T47D (cell line): ENCODE data around the gene SAMMSON.

Experiments
- DNase-seq, 2 experiments: peaks; one replicate each; pipeline versions ENCODE4 v3.0.0 to v3.0.0-alpha.2; 2011 to 2012; ENCODE audit warnings: low read depth in 1 of 2, low spot score in 1 of 2
- JUND ChIP-seq: IDR thresholded peaks from 2 replicates; pipeline ENCODE4 v1.6.1; 2012; ENCODE audit warnings: low read depth
- in situ Hi-C: cut with HindIII; loops from 2 replicates; pipeline ENCODE4 v1.10.0; 2016; ENCODE audit warnings: low sequenced_read_pairs, low pct_unique_long_range_greater_than_20kb

The SAMMSON gene

DNA sequence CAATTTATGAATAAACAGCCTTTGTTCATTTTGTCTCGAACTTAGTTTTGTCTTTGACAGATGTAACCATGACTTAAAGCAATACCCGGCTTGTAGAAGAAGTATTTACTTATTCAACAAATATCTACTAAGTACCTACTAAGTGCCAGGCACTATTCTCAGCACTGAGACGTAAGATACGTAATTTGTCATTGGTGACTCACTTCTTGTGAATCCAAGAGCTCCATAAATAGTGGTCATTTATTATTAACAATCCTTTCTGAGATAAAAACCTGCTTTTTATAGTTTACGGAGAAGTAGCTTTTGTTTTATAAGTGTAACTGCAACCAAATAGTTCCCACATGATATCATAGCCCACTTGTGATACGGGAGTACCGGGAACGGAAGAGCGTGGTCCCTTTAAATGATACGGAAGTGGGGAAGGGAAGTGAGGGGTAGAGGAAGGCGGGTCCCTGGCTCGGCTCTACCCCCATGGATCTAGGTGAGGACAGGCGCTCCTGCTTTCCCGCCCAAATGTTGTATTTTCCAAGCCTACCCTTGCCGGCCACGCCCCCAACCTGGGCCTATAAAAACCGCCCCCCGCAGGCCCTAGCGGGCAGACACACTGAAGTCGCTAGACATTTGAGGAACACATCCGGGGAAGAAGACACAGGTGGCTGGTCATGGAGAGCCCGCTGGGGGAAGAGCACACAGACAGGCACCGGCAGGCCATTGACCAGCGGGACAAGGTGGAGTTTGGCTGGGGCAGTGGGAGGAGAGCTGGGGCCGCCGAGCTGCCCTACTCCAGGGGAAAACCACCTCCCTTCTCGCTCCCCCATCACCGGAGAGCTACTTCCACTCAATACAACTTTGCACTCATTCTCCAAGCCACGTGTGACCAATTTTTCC, at the start of gene SAMMSON:
SAMMSON (plus strand) TSS at position 594 of the 888 bp plus-strand sequence.
- in situ Hi-C loops = no loop called here
- DNase-seq = peak in 1 of 2 experiments; percentile 3
- TF ChIP-seq JUND = no peak

DNA sequence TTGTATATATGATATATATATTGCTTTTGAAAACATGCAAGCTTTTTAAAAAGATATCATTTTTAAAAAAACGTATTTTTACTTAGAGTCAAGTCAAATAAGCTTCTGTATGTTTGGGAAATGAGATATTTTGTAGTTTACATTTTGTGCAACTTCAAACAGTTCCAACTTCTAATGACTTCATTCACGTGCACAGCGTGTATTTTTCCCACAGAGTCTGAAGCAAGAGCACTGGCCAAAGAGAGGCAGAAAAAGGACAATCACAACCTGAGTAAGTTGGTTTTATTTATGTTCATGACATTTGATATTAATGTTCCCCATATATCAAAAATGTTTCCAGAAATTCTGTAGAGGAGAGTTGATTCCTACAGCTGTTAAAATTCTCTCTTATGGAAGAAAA, 47.9 kb upstream of the SAMMSON start:
- TF ChIP-seq JUND = no peak
- in situ Hi-C loops = no loop called here
- DNase-seq = no peak

DNA sequence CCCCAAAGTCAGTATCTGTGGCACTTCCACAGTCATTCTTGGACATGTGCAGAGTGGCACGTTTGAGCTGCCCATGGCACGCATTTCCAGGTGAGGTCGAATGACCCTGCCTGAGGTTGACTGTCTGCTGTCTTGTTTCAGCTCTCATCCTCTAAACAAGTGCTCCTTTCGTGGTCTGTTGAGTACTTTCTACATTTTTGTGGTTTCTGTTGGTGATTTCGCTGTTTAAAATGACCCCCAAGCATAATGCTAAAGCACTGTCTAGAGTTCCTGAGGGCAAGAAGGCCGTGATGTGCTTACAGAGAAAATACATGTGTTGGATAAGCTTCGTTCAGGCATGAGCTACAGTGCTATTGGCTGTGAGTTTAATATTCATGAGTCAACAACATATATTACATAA, 40.0 kb upstream of the SAMMSON start:
- in situ Hi-C loops = no loop called here
- no peak for DNase-seq
- TF ChIP-seq JUND = no peak

DNA sequence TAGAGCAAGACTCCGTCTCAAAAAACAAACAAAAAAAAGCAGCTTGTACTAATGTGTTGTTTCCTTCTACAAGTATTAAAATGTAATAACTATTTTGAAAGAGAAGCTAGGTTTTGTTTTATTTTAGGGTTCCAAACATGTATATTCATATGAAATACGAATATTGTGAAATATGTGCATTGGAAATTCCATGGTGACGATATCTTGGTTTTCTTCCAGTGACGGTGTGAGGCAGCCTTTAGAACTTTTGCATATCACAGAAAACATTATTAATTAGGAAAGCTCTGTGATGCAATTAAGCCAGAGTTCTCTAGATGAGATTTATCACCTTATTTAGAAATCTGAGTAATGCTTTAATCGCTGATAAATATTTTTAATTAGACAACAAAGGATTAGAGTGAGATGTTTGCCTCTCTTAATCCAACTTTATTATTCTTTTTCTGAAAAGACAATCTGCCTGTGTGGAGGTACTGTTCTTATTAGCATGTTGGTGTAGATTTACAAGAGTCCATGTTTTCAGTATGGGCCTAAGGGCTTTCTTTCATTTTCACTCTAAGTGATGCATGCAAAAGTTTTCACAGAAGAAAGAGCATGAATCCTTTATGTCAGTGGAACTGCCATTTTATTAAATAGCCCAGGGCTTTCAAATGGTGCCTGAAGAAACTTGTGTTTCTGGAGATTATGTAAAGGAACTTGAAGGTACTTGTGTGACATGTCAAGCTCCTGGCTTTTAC, 37.7 kb upstream of the SAMMSON start:
- no peak for TF ChIP-seq JUND
- in situ Hi-C loops = no loop called here
- no peak for DNase-seq

DNA sequence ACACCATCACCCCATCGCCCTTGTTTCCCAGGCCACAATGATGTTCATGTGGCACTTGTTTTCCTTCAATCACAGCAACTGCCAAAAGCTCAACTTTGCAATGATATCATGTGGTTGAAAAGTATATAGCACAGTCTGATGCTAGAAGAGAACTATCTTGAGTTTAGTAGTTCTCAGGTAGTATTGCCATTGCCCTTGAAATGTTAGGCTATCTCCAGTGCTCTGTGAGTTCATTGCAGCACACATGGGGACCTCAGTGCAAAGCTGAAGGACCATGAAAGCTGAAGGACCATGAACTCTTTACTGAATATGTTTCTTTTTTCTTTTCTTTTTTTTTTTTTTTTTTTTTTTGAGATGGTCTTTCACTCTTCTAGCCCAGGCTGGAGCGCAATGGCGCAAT, 35.9 kb upstream of the SAMMSON start:
- in situ Hi-C loops = no loop called here
- DNase-seq = no peak
- TF ChIP-seq JUND = no peak

DNA sequence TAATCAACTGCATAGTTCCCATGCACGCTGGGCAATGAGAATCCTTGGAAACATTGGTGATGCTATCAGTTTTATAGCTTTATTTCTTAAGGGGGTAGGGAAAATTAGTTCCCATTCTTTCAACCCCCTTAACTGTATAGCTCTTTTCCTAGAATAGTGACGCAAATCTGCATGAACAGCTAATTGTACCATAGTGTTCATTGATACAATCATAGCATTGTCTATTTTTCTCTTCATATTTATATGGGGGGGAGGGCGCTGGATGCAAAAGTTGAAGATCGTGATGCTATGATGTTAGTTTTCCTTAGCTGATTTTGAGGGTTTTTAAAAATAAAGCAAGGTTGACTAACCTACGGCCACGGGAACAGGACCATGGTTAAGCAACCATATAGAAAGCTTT, 32.4 kb upstream of the SAMMSON start:
- TF ChIP-seq JUND = no peak
- DNase-seq = no peak
- in situ Hi-C loops = no loop called here

DNA sequence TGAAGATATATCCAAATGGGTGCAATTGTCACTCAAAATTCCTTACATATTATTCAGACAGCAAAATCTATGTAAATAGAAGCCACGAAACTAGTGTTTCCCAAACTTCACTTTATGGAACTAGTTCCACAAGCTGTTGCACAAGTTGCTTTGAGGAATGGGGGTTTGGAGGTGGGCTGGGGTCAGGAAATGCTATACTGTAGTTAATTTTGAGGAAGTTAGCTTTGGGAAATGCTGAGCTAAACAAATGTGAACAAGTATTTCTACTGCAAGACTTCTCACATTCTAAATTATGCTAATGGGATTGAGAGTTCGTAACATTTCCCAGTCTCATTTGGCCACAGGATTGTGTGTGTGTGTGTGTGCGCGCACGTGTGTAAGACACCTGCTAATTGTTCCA, 28.7 kb upstream of the SAMMSON start:
- in situ Hi-C loops = no loop called here
- no peak for DNase-seq
- no peak for TF ChIP-seq JUND

DNA sequence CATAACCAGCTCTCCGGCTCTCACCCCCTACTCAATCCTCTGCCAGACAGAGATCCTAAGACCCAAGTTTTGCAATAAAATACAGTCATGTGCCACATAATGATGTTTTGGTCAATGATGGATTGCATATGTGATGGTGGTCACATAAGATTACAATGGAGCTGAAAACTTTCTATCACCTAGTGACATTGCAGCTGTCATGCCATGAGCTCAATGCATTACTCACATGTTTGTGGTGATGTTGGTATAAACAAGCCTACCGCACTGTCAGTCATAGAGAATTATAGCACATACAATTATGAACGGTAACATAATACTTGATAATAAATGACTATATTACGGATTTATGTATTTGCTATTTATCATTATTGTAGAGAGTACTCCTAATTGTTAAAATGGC, 26.9 kb upstream of the SAMMSON start:
- no peak for TF ChIP-seq JUND
- DNase-seq = no peak
- in situ Hi-C loops = no loop called here

DNA sequence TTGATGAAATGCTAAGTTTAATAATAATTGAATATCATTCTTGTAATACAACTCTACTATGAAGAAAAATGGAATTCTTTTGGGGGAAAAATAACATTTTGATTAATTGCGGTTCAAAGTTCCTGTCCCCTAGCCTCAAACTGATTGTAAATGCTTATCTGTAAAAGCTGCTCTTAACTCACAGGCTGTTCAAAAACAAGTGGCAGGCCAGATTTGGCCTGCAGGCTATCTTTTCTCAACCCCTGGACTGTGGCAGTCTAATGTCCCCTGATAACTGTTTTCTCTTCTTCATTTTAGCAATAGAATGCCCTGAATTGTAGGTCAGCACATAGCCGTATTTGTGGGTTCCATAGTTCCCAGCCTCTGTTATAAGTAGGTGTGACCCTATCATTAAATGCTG, 23.5 kb upstream of the SAMMSON start:
- in situ Hi-C loops = no loop called here
- no peak for TF ChIP-seq JUND
- no peak for DNase-seq

DNA sequence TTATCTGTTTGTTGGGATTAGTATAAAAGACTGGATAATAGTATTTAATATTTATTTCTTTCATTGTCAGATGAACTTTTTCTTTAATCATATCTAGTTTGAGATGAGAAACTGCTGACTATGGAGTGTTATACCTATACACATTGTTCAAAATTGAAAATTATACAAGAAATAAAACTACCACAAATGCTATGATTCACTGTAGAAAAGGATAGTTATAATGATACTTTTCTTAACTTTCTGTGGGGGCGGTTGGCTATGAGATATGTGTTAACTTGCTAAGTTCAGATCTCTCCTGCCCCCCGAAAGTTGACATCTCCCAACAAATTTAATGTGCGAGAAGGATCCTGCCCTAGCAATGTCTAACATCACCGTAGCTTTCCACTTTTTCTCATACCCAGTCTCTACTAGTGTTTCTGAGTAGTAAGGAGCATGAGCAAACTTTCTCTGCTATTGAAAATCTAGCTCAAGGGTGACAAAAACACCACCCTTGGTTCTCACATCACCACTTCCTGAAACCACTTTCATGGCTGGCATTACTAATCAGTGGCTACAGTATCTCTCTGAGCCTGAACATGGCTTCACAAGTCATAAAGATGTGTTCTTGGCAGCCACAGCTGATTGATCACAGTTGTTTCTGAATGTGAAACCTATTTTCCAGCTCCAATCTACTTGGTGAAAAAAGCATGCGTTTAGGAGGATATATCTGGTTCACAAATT, 15.8 kb upstream of the SAMMSON start:
- no peak for TF ChIP-seq JUND
- no peak for DNase-seq
- in situ Hi-C loops = no loop called here

DNA sequence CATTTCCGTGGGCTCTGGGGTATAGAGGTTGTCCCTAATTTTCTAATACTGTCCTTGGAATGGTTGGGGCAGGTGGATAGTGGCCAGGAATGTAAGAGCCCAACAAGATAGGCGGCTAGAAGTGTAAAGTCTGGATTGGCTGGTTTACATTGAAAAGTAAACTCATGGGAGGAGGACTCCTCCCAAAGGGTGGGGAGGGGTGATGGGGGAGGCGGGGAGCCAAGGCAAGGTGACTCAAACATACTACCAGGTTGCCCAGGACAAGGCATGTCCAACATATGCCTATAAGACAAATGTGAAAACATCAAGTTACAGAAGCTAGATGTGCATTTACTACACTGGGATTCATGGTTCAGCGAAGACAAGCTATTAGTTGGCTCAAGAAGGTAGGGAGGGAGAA, 14.3 kb upstream of the SAMMSON start:
- in situ Hi-C loops = no loop called here
- no peak for TF ChIP-seq JUND
- DNase-seq = no peak

DNA sequence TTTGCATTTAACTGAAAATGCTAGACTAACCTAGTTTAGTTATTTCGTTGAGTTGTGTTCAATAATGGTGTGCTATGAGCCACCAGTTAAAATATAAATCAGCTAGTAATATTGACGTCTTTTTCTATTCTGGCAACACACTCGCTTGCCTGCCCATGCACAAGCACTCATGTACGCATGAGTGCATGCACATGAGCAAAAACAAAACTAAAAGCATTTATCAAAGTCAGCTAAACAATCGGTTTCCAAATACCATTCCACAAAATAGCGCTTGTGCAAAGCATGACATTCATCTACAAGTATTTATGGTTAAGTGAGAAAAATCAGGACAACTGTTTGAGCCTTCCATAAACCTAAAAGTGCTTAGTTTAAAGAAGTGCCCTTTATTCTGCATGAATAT, 13.1 kb upstream of the SAMMSON start:
- TF ChIP-seq JUND = no peak
- DNase-seq = no peak
- in situ Hi-C loops = no loop called here

DNA sequence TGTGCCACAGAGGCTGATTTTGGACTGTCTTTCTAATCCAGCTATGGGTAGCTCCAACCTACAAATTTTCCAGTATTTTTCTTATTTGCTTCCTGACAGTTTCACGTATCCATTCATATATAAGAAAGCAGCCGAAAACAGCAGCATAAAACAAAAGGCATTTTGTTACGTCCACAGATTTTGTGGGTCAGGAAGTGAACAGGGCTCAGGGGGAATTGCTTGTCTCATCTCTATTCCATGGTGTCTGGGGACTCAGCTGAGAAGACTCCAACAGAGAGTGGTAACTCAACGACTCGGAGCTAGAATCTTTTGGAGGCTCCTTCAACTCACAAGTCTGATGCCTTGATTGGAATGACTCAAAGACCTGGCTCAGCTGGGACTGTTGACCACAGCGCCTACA, 11.7 kb upstream of the SAMMSON start:
- TF ChIP-seq JUND = no peak
- no peak for DNase-seq
- in situ Hi-C loops = no loop called here
